Measurements from ENCODE around the gene SP140.

SP140 gene

DNA sequence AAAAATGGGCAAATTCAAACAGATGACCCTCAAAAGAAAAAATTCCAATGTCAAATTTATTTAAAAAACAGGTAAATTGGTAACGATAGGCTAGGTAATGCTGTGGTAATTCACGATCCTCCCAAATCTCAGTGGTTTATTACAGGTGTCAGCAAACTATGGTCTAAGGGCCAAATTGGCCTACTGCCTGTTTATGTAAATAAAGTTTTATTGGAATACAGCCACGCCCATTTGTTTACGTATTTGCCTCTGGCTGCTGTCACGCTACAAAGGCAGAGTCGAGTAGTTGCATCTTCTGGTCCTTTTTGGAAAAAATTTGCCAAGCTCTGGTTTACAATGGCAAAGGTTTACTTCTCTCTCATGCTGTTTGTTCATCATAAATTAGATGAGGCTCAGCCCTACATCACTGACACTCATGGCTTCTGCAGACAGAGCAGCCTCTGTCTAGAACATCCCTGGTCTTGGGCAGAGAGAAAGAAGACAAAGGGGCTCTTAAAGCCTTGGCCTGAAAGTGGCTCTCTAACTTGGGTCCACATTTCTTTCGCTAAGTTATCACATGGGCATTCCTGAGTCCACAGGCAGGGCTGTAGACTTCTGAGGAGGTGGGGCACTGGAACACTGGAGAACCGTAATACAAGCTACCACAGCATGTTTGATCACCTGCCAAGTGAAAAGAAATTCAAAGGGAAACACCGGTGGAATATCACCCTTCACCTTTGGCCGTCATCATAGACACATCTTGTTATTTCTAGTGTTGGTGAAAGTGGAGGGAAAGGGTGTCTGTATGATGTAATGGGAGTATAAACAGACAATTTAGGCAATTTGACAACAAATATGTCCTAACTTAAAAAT lies 40.6 kb upstream of the SP140 start:
- POLR2A ChIA-PET, result no interaction called here
- CTCF ChIA-PET, result no interaction called here
- no peak for DNase-seq (ENCODE audit: extremely low spot score)
- no peak for TF ChIP-seq ZNF384 (IDR thresholded peaks at IDR 0.05)
- no peak for TF ChIP-seq NFRKB (IDR thresholded peaks at IDR 0.05)

DNA sequence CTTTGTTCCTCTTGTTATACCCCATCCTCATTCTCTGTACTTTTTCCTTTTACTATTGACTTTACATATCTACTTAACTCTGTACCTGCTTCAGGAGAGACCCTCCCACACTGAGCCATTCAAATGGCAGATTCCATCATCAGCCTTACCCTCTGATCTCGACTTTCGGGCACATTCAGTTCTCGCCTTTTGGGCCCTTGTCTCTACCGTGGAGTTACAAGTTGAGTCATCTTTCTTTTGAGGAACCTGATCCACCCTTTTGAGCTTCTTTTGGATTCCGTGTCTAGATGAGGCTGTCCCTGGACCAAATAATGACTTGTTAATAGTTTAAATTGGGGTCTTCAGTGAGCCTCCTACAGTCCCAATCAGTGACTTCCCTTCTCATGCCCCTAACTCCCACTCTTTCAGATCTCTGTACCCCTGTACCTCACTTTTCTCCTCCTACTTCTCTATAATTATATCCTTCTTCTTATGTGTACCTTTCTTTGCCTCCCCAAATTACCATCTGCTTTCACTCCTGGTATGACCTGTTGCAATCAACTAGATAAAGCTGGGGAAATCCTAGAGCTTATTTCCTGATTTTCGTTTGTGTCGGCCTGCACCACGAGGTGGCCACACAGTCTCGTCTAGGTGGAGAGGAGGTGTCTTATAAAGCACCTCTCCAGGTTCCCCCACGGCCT lies 23.0 kb upstream of the SP140 start:
- ChIA-PET POLR2A (no interaction called here), CTCF (no interaction called here)
- no peak for DNase-seq (ENCODE audit: extremely low spot score)
- TF ChIP-seq FOXM1 (IDR thresholded peaks at IDR 0.05; ENCODE audit: borderline replicate concordance) (no peak), BHLHE40 (IDR thresholded peaks at IDR 0.05; ENCODE audit: borderline replicate concordance) (no peak), FOXK2 (IDR thresholded peaks at IDR 0.05) (no peak), ELF4 (IDR thresholded peaks at IDR 0.05) (no peak), ZNF384 (IDR thresholded peaks at IDR 0.05) (no peak), NFRKB (IDR thresholded peaks at IDR 0.05) (no peak), TARDBP (IDR thresholded peaks at IDR 0.05) (no peak), LEF1 (IDR thresholded peaks at IDR 0.05; ENCODE audit: borderline replicate concordance) (no peak), L3MBTL2 (conservative IDR thresholded peaks at IDR 0.05) (no peak), FOXA1 (IDR thresholded peaks at IDR 0.05) (no peak), CTBP1 (IDR thresholded peaks at IDR 0.05; ENCODE audit: borderline replicate concordance) (no peak), SUZ12 (IDR thresholded peaks at IDR 0.05) (no peak), ARNT (IDR thresholded peaks at IDR 0.05) (no peak), HDGF (IDR thresholded peaks at IDR 0.05; ENCODE audit: borderline replicate concordance) (no peak), SP1 (IDR thresholded peaks at IDR 0.05) (no peak)
- TF ChIP-seq, protein P1, sequence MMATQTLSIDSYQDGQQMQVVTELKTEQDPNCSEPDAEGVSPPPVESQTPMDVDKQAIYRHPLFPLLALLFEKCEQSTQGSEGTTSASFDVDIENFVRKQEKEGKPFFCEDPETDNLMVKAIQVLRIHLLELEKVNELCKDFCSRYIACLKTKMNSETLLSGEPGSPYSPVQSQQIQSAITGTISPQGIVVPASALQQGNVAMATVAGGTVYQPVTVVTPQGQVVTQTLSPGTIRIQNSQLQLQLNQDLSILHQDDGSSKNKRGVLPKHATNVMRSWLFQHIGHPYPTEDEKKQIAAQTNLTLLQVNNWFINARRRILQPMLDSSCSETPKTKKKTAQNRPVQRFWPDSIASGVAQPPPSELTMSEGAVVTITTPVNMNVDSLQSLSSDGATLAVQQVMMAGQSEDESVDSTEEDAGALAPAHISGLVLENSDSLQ (IDR thresholded peaks at IDR 0.05), result no peak

- TF ChIP-seq BHLHE40 (IDR thresholded peaks at IDR 0.05; ENCODE audit: borderline replicate concordance), result no peak
- no peak for TF ChIP-seq FOXA1 (IDR thresholded peaks at IDR 0.05)
- TF ChIP-seq HDGF (IDR thresholded peaks at IDR 0.05; ENCODE audit: borderline replicate concordance), result no peak
- TF ChIP-seq, protein P1 (IDR thresholded peaks at IDR 0.05), result no peak
- TF ChIP-seq ARNT (IDR thresholded peaks at IDR 0.05), result no peak
- no peak for TF ChIP-seq NFRKB (IDR thresholded peaks at IDR 0.05)
- no peak for TF ChIP-seq ZNF384 (IDR thresholded peaks at IDR 0.05)
- TF ChIP-seq SP1 (IDR thresholded peaks at IDR 0.05), result no peak
- no peak for TF ChIP-seq L3MBTL2 (conservative IDR thresholded peaks at IDR 0.05)
- ChIA-PET POLR2A (no interaction called here), CTCF (interaction anchor here (1.2 kb wide), 1 partner anchor 43 kb away, joined by 6 read pairs; no protein-coding TSS in a partner anchor)
- DNase-seq (ENCODE audit: extremely low spot score), result no peak
Measured at GRCh38 chr2:230203110-230203676, 22.3 kb upstream of the SP140 start.

DNA sequence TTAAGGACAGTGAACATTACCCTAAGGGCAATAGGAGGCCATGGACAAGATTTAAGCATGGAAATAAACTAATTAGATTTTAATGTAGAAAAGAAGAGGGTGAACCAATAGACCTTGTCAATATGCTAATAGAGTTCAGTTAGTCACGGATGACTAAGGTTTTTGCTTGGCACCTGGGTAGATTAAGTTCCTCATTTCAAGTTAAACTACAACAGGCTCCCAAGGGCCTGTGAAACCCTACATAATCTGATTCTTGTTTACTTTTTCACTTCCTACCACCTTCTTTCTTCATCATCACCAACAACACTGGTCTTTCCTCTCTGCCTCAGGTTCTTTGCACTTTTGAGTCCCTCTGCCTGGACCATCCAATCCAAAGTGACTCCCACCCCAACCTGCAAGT lies 20.5 kb upstream of the SP140 start:
- ChIA-PET POLR2A (no interaction called here), CTCF (no interaction called here)
- no peak for DNase-seq (ENCODE audit: extremely low spot score)
- TF ChIP-seq ARNT (IDR thresholded peaks at IDR 0.05), result no peak
- no peak for TF ChIP-seq FOXA1 (IDR thresholded peaks at IDR 0.05)
- no peak for TF ChIP-seq TARDBP (IDR thresholded peaks at IDR 0.05)
- no peak for TF ChIP-seq SP1 (IDR thresholded peaks at IDR 0.05)
- TF ChIP-seq ZNF384 (IDR thresholded peaks at IDR 0.05), result no peak
- TF ChIP-seq HDGF (IDR thresholded peaks at IDR 0.05; ENCODE audit: borderline replicate concordance), result no peak
- TF ChIP-seq, protein P1 (IDR thresholded peaks at IDR 0.05), result no peak
- no peak for TF ChIP-seq BHLHE40 (IDR thresholded peaks at IDR 0.05; ENCODE audit: borderline replicate concordance)
- no peak for TF ChIP-seq LEF1 (IDR thresholded peaks at IDR 0.05; ENCODE audit: borderline replicate concordance)
- TF ChIP-seq SUZ12 (IDR thresholded peaks at IDR 0.05), result no peak
- no peak for TF ChIP-seq FOXK2 (IDR thresholded peaks at IDR 0.05)
- TF ChIP-seq NFRKB (IDR thresholded peaks at IDR 0.05), result no peak
- TF ChIP-seq L3MBTL2 (conservative IDR thresholded peaks at IDR 0.05), result no peak
- TF ChIP-seq CTBP1 (IDR thresholded peaks at IDR 0.05; ENCODE audit: borderline replicate concordance), result no peak
- TF ChIP-seq FOXM1 (IDR thresholded peaks at IDR 0.05; ENCODE audit: borderline replicate concordance), result no peak
- no peak for TF ChIP-seq ELF4 (IDR thresholded peaks at IDR 0.05)

- TF ChIP-seq, protein P1 (IDR thresholded peaks at IDR 0.05), result no peak
- TF ChIP-seq ARNT (IDR thresholded peaks at IDR 0.05) (no peak), TARDBP (IDR thresholded peaks at IDR 0.05) (no peak), LEF1 (IDR thresholded peaks at IDR 0.05; ENCODE audit: borderline replicate concordance) (no peak), FOXK2 (IDR thresholded peaks at IDR 0.05) (no peak), HDGF (IDR thresholded peaks at IDR 0.05; ENCODE audit: borderline replicate concordance) (no peak), FOXA1 (IDR thresholded peaks at IDR 0.05) (no peak), SP1 (IDR thresholded peaks at IDR 0.05) (no peak), BHLHE40 (IDR thresholded peaks at IDR 0.05; ENCODE audit: borderline replicate concordance) (no peak), FOXM1 (IDR thresholded peaks at IDR 0.05; ENCODE audit: borderline replicate concordance) (no peak), L3MBTL2 (conservative IDR thresholded peaks at IDR 0.05) (no peak), ZNF384 (IDR thresholded peaks at IDR 0.05) (no peak), SUZ12 (IDR thresholded peaks at IDR 0.05) (no peak), ELF4 (IDR thresholded peaks at IDR 0.05) (no peak), NFRKB (IDR thresholded peaks at IDR 0.05) (no peak), CTBP1 (IDR thresholded peaks at IDR 0.05; ENCODE audit: borderline replicate concordance) (no peak)
- POLR2A ChIA-PET, result no interaction called here
- CTCF ChIA-PET, result no interaction called here
- DNase-seq (ENCODE audit: extremely low spot score), result no peak
Measured at GRCh38 chr2:230205721-230206120, 19.8 kb upstream of the SP140 start.
